Esophagus muscularis mucosa (tissue), 3 donors: ENCODE results near the gene SIGLEC1.
A peak's percentile ranks its signal among the peaks of the same experiment; 100 is the strongest.

Experiments
- CTCF ChIP-seq, 3 experiments: fragments of 200-600 bp in 2 of 3; fragments of 450-650 bp in 1 of 3; sonication (generic) in 2 of 3; IDR thresholded peaks; one replicate each; pipeline ENCODE4 v1.5.1; 2017 to 2019; ENCODE audit warnings: antibody characterized with exemption in 3 of 3, mild to moderate bottlenecking in 2 of 3, moderate library complexity in 1 of 3
- POLR2A ChIP-seq: fragments of 450-650 bp; IDR thresholded peaks from one replicate; pipeline ENCODE4 v1.6.1; 2017; ENCODE audit warnings: antibody characterized with exemption, moderate library complexity, mild to moderate bottlenecking, low read depth
- POLR2AphosphoS5 ChIP-seq, 2 donors: sonication (generic); formaldehyde crosslinking; IDR thresholded peaks; one replicate each; pipeline ENCODE4 v1.6.1; 2017; ENCODE audit warnings: antibody characterized with exemption in 2 of 2

DNA sequence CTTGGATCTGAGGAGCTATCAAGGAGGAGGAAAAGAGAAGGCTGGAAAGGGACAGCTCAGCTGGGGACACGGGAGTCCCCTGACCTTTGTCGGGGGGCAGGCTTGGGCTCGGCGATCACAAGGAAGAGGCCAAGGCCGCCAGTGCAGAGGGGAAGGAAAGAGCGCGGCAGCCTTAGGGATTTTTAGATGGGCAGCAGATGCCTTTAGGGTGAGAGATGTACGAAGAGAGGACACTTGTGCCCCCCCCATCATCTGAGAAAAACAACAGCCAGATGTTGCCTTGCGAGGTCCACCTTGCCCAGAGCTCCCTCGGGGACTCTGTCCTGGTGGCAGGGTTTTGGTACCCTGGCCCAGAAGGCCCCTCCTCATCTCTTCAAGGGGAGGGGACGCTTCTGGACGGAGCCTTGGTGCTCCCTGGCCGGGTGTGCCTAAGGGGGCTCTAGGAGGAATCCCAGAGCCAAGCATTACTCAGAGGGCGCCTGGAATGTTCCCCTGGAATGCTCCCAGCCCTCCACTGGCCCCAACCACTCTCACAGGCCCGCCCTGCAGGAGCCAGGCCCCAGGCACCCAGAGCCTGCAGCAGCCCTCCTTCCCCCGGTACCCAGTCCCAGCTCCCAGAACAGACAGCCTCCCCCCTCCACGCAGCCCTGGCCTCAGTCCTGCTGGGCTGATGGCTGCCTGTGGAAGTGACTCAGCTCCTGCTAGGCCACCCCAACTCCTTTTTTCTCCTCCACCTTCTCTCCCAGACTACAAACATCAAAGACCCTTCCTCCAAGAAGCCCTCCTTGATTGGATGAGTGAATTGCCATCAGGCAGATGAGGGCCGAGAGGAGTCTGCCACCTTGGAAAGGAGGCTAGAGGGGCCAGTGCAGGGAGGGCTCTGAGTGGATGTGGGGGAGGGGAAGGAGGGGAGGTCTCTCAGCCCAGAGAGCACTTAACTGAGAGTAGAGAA, 32.4 kb downstream of the SIGLEC1 start:
- TF ChIP-seq CTCF (IDR thresholded peaks at IDR 0.05), result no peak
- TF ChIP-seq POLR2A, result no peak
- peak; percentile 44 to 77 for TF ChIP-seq POLR2AphosphoS5 (IDR thresholded peaks at IDR 0.05)
